Vagina (tissue), 2 donors: ENCODE data around the gene SENP8. TPM values are rescaled to one million over a fixed set of nuclear protein-coding genes. Genes with fewer than 3 reads are reported as not detected.

Experiments used
- DNase-seq, 2 donors: peaks; one replicate each; pipeline ENCODE4 v3.0.0-alpha.2; 2017; ENCODE audit errors: extremely low spot score in 2 of 2
- H3K27ac ChIP-seq: fragments of 200-600 bp; sonication (generic); one replicate; pipeline ENCODE4 v1.5.1; 2019
- H3K27me3 ChIP-seq: fragments of 200-600 bp; sonication (generic); one replicate; pipeline ENCODE4 v1.5.1; 2019
- H3K36me3 ChIP-seq, 2 donors: fragments of 200-600 bp; sonication (generic); one replicate each; pipeline ENCODE4 v1.5.1; 2017 to 2019
- H3K4me1 ChIP-seq: fragments of 200-600 bp; sonication (generic); one replicate; pipeline ENCODE4 v1.5.1; 2019
- H3K4me3 ChIP-seq, 2 donors: fragments of 200-600 bp; sonication (generic); 1 replicate in 1 of 2; 2 replicates in 1 of 2; pipeline ENCODE4 v1.5.1; 2016 to 2019
- H3K9me3 ChIP-seq: fragments of 200-600 bp; sonication (generic); one replicate; pipeline ENCODE4 v1.5.1; 2019
- CTCF ChIP-seq, 3 experiments: fragments of 450-650 bp in 2 of 3; fragments of 200-600 bp in 1 of 3; sonication (generic) in 1 of 3; IDR thresholded peaks; one replicate each; pipeline ENCODE4 v1.5.1; 2017 to 2019; ENCODE audit warnings: antibody characterized with exemption in 3 of 3, mild to moderate bottlenecking in 2 of 3, moderate library complexity in 2 of 3
- POLR2A ChIP-seq, 2 donors: fragments of 450-650 bp; IDR thresholded peaks; one replicate each; pipeline ENCODE4 v1.6.1; 2017; ENCODE audit warnings: antibody characterized with exemption in 2 of 2, mild to moderate bottlenecking in 2 of 2, moderate library complexity in 2 of 2
- POLR2AphosphoS5 ChIP-seq, 2 donors: sonication (generic); formaldehyde crosslinking; IDR thresholded peaks; one replicate each; pipeline ENCODE4 v1.9.0; 2017; ENCODE audit warnings: antibody characterized with exemption in 2 of 2, mild to moderate bottlenecking in 2 of 2, low read depth in 1 of 2; ENCODE audit not compliant: insufficient read depth in 1 of 2
- intact Hi-C: fragments of 100-400 bp; cut with DNase I; formaldehyde crosslinking; loops from one replicate; pipeline ENCODE4 v1.15.1; 2023
- total RNA-seq: library from RNA; depleted of rRNA; stranded (reverse); fragments of >200 nt; gene quantifications from one replicate; pipeline ENCODE4 v1.2.3, GENCODE V29; 2016

The SENP8 gene
- total RNA-seq, 1 donor from 2014 or later, result 3.9 TPM

GRCh38 chr15:72077950-72078349 is 40.3 kb upstream of the SENP8 start:
- Histone ChIP-seq H3K36me3 (no peaks in the 10 kb centered on the region), H3K27ac (no peak overlapping the region), H3K4me3 (no peak overlapping the region), H3K9me3 (no peaks in the 10 kb centered on the region), H3K4me1 (peaks cover 9% of the 10 kb centered on the region), H3K27me3 (no peaks in the 10 kb centered on the region)
- no peak for DNase-seq
- TF ChIP-seq CTCF (IDR thresholded peaks at IDR 0.05) (no peak), POLR2A (IDR thresholded peaks at IDR 0.05) (no peak), POLR2AphosphoS5 (IDR thresholded peaks at IDR 0.05; ENCODE audit: insufficient read depth in 1 of 2, low read depth in 1 of 2) (no peak)
- intact Hi-C loops, result no loop called here

GRCh38 chr15:72078887-72079286 is 39.3 kb upstream of the SENP8 start:
- H3K27me3 ChIP-seq, result no peaks in the 10 kb centered on the region
- H3K9me3 ChIP-seq, result no peaks in the 10 kb centered on the region
- no peak for DNase-seq
- peaks cover 9% of the 10 kb centered on the region for H3K4me1 ChIP-seq
- intact Hi-C loops, result no loop called here
- H3K36me3 ChIP-seq, result no peaks in the 10 kb centered on the region
- H3K27ac ChIP-seq, result no peak overlapping the region
- H3K4me3 ChIP-seq, result no peak overlapping the region
- no peak for TF ChIP-seq POLR2A (IDR thresholded peaks at IDR 0.05)
- no peak for TF ChIP-seq POLR2AphosphoS5 (IDR thresholded peaks at IDR 0.05; ENCODE audit: insufficient read depth in 1 of 2, low read depth in 1 of 2)
- TF ChIP-seq CTCF (IDR thresholded peaks at IDR 0.05), result no peak

- Histone ChIP-seq H3K4me1 (peaks cover 3% of the 10 kb centered on the region), H3K27ac (no peak overlapping the region), H3K36me3 (no peaks in the 10 kb centered on the region), H3K9me3 (no peaks in the 10 kb centered on the region), H3K4me3 (no peak overlapping the region), H3K27me3 (no peaks in the 10 kb centered on the region)
- no peak for DNase-seq
- intact Hi-C loops, result no loop called here
- TF ChIP-seq POLR2AphosphoS5 (IDR thresholded peaks at IDR 0.05; ENCODE audit: insufficient read depth in 1 of 2, low read depth in 1 of 2), result no peak
- no peak for TF ChIP-seq CTCF (IDR thresholded peaks at IDR 0.05)
- no peak for TF ChIP-seq POLR2A (IDR thresholded peaks at IDR 0.05)
Measured at GRCh38 chr15:72082176-72082575, 36.0 kb upstream of the SENP8 start.

GRCh38 chr15:72086010-72086697 is 32.0 kb upstream of the SENP8 start:
- no peak overlapping the region for H3K27ac ChIP-seq
- no peaks in the 10 kb centered on the region for H3K9me3 ChIP-seq
- H3K4me3 ChIP-seq, result no peak overlapping the region
- no peak for TF ChIP-seq POLR2A (IDR thresholded peaks at IDR 0.05)
- no peak for TF ChIP-seq POLR2AphosphoS5 (IDR thresholded peaks at IDR 0.05; ENCODE audit: insufficient read depth in 1 of 2, low read depth in 1 of 2)
- TF ChIP-seq CTCF (IDR thresholded peaks at IDR 0.05), result no peak
- H3K36me3 ChIP-seq, result no peaks in the 10 kb centered on the region
- H3K27me3 ChIP-seq, result no peaks in the 10 kb centered on the region
- no peak for DNase-seq
- H3K4me1 ChIP-seq, result peaks cover 3% of the 10 kb centered on the region
- intact Hi-C loops, result no loop called here

- intact Hi-C loops, result no loop called here
- Histone ChIP-seq H3K36me3 (peaks cover 0 to under 1% of the 10 kb centered on the region in 2 donors), H3K4me1 (peaks cover 3% of the 10 kb centered on the region), H3K9me3 (no peaks in the 10 kb centered on the region), H3K4me3 (no peak overlapping the region), H3K27me3 (no peaks in the 10 kb centered on the region), H3K27ac (no peak overlapping the region)
- TF ChIP-seq POLR2A (IDR thresholded peaks at IDR 0.05), result no peak
- TF ChIP-seq POLR2AphosphoS5 (IDR thresholded peaks at IDR 0.05; ENCODE audit: insufficient read depth in 1 of 2, low read depth in 1 of 2), result no peak
- no peak for DNase-seq
Measured at GRCh38 chr15:72086920-72087648, 31.1 kb upstream of the SENP8 start.
